Loucy (cell line): ENCODE data around the gene POLR1D.

ENCODE experiments used
- H2AFZ ChIP-seq: fragments of 200-600 bp; sonication (generic); 2 replicates; pipeline ENCODE4 v1.6.0; 2016; ENCODE audit warnings: antibody characterized with exemption, mild to moderate bottlenecking, low read length, moderate library complexity
- H3F3A ChIP-seq: fragments of 200-600 bp; 2 replicates; pipeline ENCODE4 v1.6.0; 2016; ENCODE audit warnings: antibody characterized with exemption, low read depth, mild to moderate bottlenecking
- H3K27me3 ChIP-seq: fragments of 200-600 bp; sonication (generic); 2 replicates; pipeline ENCODE4 v1.6.1; 2014; ENCODE audit warnings: low read length, mild to moderate bottlenecking; ENCODE audit not compliant: insufficient read depth, poor library complexity, severe bottlenecking
- H3K36me3 ChIP-seq: fragments of 200-600 bp; sonication (generic); 2 replicates; pipeline ENCODE4 v1.6.1; 2016; ENCODE audit warnings: low read length; ENCODE audit not compliant: insufficient read depth
- H3K4me1 ChIP-seq: fragments of 200-600 bp; sonication (generic); 2 replicates; pipeline ENCODE4 v1.5.1; 2014; ENCODE audit warnings: low read length, mild to moderate bottlenecking; ENCODE audit not compliant: insufficient read depth, poor library complexity, severe bottlenecking
- H3K4me2 ChIP-seq: fragments of 200-600 bp; sonication (generic); 2 replicates; pipeline ENCODE4 v1.6.0; 2014; ENCODE audit warnings: antibody characterized with exemption, low read length, low read depth, mild to moderate bottlenecking; ENCODE audit not compliant: poor library complexity, severe bottlenecking
- H3K4me3 ChIP-seq: fragments of 200-600 bp; sonication (generic); 2 replicates; pipeline ENCODE4 v1.5.1; 2014; ENCODE audit warnings: low read length, mild to moderate bottlenecking, mixed read lengths; ENCODE audit not compliant: poor library complexity, severe bottlenecking
- H3K79me2 ChIP-seq: fragments of 200-600 bp; sonication (generic); 2 replicates; pipeline ENCODE4 v1.6.1; 2014; ENCODE audit warnings: low read length; ENCODE audit not compliant: insufficient read depth
- H3K9ac ChIP-seq: fragments of 200-600 bp; sonication (generic); 2 replicates; pipeline ENCODE4 v1.6.0; 2014; ENCODE audit warnings: mild to moderate bottlenecking, low read depth, low read length, moderate library complexity; ENCODE audit not compliant: poor library complexity, severe bottlenecking
- H3K9me2 ChIP-seq: fragments of 200-600 bp; sonication (generic); replicated peaks from 2 replicates; pipeline ENCODE4 v1.6.1; 2016; ENCODE audit warnings: low read depth, low read length, mixed read lengths
- H3K9me3 ChIP-seq: fragments of 200-600 bp; sonication (generic); 2 replicates; pipeline ENCODE4 v1.6.1; 2014; ENCODE audit warnings: mild to moderate bottlenecking, antibody characterized with exemption, low read length, low read depth; ENCODE audit not compliant: insufficient read depth
- H4K20me1 ChIP-seq: fragments of 200-600 bp; sonication (generic); 2 replicates; pipeline ENCODE4 v1.6.0; 2014; ENCODE audit warnings: antibody characterized with exemption, low read length, mild to moderate bottlenecking; ENCODE audit not compliant: insufficient read depth, poor library complexity, severe bottlenecking
- EZH2phosphoT487 ChIP-seq: fragments of 200-600 bp; IDR thresholded peaks from 2 replicates; pipeline ENCODE4 v1.6.1; 2018; ENCODE audit warnings: antibody characterized with exemption, mild to moderate bottlenecking, moderate library complexity, borderline replicate concordance
- TF ChIP-seq, protein P1 (sequence below): fragments of 200-600 bp; sonication (generic); conservative IDR thresholded peaks from 2 replicates; pipeline ENCODE4 v1.5.1; 2014; ENCODE audit warnings: mild to moderate bottlenecking, antibody characterized with exemption, low read length

The POLR1D gene

DNA sequence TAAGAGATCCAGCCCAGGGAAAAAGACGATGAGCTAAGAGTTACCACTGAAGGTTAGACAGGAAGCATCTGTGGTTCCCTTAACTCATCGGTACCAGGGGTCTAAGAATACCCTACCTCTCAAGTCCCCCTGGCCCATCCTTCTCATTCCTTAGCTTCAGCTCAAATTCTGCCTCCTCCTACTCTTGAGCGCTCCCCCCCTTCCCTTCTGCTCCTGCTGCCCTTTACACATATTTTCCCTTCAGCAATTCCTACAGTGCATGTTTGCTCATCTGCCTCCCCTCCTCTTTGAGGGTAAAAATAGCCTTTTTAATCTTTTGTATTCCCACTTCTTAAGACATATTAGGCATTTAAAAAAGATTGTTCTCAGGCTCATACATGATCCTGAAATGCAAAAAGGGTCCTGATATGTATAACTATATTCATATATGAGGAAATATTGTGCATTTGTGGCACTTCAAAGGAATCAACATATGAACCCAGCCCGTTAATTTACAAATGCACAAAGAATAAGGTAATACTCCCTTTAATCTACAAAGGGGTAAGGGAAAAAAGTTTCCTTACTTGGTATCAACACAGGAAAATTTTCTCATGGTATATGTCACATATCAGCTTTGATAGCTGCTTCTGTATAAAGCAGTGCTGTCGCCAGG, 34.5 kb upstream of the POLR1D start:
- Histone ChIP-seq H3K9me2 (no peaks in the 10 kb centered on the region), H3K9ac (peak overlapping the region; percentile 29), H2AFZ (no peak overlapping the region), H3K79me2 (peaks cover 78% of the 10 kb centered on the region), H4K20me1 (peaks cover 15% of the 10 kb centered on the region), H3F3A (peaks cover 3% of the 10 kb centered on the region; the same call in 1 of the 2 replicates), H3K27me3 (no peaks in the 10 kb centered on the region), H3K9me3 (no peaks in the 10 kb centered on the region), H3K36me3 (no peaks in the 10 kb centered on the region), H3K4me1 (peaks cover 41% of the 10 kb centered on the region), H3K4me3 (peak overlapping the region; percentile 35), H3K4me2 (peak overlapping the region; percentile 56)
- no peak for TF ChIP-seq EZH2phosphoT487
- TF ChIP-seq, protein P1, sequence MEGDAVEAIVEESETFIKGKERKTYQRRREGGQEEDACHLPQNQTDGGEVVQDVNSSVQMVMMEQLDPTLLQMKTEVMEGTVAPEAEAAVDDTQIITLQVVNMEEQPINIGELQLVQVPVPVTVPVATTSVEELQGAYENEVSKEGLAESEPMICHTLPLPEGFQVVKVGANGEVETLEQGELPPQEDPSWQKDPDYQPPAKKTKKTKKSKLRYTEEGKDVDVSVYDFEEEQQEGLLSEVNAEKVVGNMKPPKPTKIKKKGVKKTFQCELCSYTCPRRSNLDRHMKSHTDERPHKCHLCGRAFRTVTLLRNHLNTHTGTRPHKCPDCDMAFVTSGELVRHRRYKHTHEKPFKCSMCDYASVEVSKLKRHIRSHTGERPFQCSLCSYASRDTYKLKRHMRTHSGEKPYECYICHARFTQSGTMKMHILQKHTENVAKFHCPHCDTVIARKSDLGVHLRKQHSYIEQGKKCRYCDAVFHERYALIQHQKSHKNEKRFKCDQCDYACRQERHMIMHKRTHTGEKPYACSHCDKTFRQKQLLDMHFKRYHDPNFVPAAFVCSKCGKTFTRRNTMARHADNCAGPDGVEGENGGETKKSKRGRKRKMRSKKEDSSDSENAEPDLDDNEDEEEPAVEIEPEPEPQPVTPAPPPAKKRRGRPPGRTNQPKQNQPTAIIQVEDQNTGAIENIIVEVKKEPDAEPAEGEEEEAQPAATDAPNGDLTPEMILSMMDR, result no peak

DNA sequence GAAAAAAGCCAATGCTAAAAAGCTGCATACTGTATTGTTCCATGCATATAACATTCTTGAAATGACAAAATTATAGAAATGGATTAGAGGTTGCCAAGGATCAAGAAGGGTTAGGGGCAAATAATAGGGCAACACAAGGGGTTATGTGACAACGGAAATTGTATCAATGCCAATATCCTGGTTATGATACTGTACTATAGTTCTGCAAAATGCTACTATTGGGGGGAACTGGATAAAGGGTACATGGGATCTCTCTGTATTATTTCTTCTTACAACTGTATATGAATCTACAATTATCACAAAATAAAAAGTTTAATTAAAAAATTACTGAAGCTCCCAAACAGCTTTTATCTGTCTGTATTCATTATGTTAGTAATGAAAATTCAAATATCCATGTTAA, 33.3 kb upstream of the POLR1D start:
- Histone ChIP-seq H4K20me1 (peaks cover 20% of the 10 kb centered on the region), H3K9ac (no peak overlapping the region), H3K9me2 (no peaks in the 10 kb centered on the region), H3K4me3 (no peak overlapping the region), H3K4me2 (no peak overlapping the region), H3K79me2 (peaks cover 81% of the 10 kb centered on the region), H3K4me1 (peaks cover 41% of the 10 kb centered on the region), H2AFZ (no peak overlapping the region), H3F3A (peaks cover 3% of the 10 kb centered on the region; the same call in 1 of the 2 replicates), H3K36me3 (no peaks in the 10 kb centered on the region), H3K27me3 (no peaks in the 10 kb centered on the region), H3K9me3 (no peaks in the 10 kb centered on the region)
- TF ChIP-seq EZH2phosphoT487, result no peak
- TF ChIP-seq, protein P1, result no peak

DNA sequence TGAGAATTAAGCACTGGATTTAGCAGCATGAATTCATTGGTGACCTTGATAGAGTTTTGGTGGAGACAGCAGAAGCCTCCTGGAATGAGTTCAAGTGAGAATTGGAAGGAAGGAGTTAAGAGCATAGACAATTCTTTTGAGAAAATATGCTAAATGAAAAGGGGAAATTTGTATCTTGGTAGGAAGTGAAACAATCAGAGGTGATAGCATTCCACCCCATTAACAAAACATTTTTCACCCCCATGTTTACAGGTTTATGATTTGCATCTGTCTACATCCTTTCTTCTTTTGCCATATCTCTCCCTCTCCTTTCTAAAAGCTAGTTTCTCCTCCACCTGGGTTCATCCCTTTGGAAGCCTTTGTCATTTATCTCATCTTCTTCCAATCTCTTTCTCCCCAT, 28.8 kb upstream of the POLR1D start:
- no peak overlapping the region for H3K9ac ChIP-seq
- no peak overlapping the region for H2AFZ ChIP-seq
- no peaks in the 10 kb centered on the region for H3F3A ChIP-seq
- H3K4me1 ChIP-seq, result peaks cover 43% of the 10 kb centered on the region
- H3K36me3 ChIP-seq, result no peaks in the 10 kb centered on the region
- no peak overlapping the region for H3K4me2 ChIP-seq
- peaks cover 14% of the 10 kb centered on the region for H4K20me1 ChIP-seq
- no peak overlapping the region for H3K4me3 ChIP-seq
- no peaks in the 10 kb centered on the region for H3K9me2 ChIP-seq
- no peaks in the 10 kb centered on the region for H3K9me3 ChIP-seq
- TF ChIP-seq, protein P1, result no peak
- no peak for TF ChIP-seq EZH2phosphoT487
- H3K79me2 ChIP-seq, result peaks cover 86% of the 10 kb centered on the region
- no peaks in the 10 kb centered on the region for H3K27me3 ChIP-seq
